Measurements from ENCODE around the gene PTPN12.
"Not testable (repeated sequence)": the region's sequence is repeated elsewhere in the genome, so short reads cannot be mapped to it uniquely, and the experiment has no call there.

The PTPN12 gene

DNA sequence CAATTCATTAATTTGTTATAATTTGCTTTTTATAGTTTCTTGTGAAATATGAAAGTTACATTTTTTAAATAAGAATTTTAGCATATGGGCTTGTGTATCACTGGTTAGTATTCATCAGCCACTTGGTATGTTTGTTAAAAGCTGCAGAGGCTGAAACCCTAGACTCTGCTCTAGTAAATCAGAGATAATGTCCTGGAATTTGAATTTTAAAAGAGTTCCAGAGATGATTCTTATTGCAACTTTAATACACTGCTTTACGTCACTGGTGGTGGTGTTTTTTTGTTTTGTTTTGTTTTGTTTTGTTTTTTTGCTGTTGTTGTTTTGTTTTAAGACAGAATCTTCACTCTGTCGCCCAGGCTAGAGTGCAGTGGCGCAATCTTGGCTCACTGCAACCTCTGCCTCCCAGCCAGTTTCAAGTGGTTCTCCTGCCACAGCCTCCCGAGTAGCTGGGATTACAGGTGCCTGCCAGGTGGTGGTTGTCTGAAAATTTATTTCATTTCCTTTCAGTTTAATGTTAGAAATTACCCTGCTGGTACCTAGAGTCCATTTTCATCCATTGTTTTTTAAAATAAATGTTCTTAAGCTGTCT, 43.8 kb downstream of the PTPN12 start:
- no peak for DNase-seq

DNA sequence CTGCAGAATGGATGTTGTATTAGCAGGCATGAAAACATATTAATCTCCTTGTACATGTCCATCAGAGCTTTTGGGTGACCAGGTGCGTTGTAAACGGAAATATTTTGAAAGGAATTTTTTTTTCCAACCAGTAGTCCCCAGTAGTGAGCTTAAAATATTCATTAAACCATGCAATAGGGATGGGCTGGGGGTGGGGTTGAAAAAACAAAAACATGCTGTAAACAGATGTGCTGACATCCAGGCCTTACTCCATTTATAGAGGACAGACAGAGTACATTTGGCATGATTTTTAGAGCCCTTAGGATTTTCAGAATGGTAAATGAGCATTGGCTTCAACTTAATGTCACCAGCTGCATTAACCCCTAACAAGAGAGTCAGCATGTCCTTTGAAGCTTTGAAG, 50.2 kb downstream of the PTPN12 start:
- DNase-seq = no peak

- DNase-seq = no peak
These were observed 63.9 kb downstream of the PTPN12 start for GRCh38 chr7:77600952-77601351.

- no peak for DNase-seq
These were observed 69.5 kb downstream of the PTPN12 start for GRCh38 chr7:77606562-77606961.

- no peak for DNase-seq
These were observed 82.2 kb downstream of the PTPN12 start for GRCh38 chr7:77619314-77619713.

DNA sequence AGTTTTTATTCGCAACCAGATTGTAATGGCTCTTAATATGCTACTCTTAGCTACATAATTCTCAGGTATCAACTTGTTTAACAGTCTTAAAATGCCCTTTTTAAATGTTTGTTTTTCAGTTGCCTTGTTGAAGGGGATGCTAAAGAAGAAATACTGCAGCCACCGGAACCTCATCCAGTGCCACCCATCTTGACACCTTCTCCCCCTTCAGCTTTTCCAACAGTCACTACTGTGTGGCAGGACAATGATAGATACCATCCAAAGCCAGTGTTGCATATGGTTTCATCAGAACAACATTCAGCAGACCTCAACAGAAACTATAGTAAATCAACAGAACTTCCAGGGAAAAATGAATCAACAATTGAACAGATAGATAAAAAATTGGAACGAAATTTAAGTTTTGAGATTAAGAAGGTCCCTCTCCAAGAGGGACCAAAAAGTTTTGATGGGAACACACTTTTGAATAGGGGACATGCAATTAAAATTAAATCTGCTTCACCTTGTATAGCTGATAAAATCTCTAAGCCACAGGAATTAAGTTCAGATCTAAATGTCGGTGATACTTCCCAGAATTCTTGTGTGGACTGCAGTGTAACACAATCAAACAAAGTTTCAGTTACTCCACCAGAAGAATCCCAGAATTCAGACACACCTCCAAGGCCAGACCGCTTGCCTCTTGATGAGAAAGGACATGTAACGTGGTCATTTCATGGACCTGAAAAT, 89.7 kb downstream of the PTPN12 start:
- no peak for DNase-seq

DNA sequence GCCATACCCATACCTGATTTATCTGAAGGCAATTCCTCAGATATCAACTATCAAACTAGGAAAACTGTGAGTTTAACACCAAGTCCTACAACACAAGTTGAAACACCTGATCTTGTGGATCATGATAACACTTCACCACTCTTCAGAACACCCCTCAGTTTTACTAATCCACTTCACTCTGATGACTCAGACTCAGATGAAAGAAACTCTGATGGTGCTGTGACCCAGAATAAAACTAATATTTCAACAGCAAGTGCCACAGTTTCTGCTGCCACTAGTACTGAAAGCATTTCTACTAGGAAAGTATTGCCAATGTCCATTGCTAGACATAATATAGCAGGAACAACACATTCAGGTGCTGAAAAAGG, 90.2 kb downstream of the PTPN12 start:
- DNase-seq = no peak

DNA sequence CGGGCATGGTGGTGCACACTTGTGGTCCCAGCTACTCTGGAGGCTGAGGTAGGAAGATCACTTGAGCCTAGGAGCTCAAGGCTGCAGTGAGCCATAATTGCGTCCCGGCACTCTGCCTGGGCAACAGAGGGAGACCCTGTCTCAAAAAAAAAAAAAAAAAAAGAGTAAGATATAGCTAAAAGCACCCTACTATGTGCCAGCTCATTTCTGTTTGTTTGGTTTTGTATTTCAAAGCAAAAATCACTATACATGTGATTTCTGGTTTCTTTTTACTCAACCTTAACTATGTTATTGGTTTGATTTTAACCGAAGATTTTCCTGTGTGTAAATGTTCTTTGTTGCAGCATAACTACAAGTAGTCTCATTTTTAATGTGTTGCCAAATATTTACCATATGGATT, 92.7 kb downstream of the PTPN12 start:
- DNase-seq = no peak

- DNase-seq = no peak
These were observed 94.7 kb downstream of the PTPN12 start for GRCh38 chr7:77631820-77632219.

GRCh38 chr7:77644774-77645173, 107.7 kb downstream of the PTPN12 start:
- no peak for DNase-seq

- no peak for DNase-seq
These were observed 111.7 kb downstream of the PTPN12 start for GRCh38 chr7:77648742-77649338.

- no peak for DNase-seq
These were observed 112.7 kb downstream of the PTPN12 start for GRCh38 chr7:77649716-77650349.

GRCh38 chr7:77651575-77652162, 114.6 kb downstream of the PTPN12 start:
- no peak for DNase-seq

GRCh38 chr7:77652826-77653225, 115.7 kb downstream of the PTPN12 start:
- DNase-seq = not testable (repeated sequence)

DNA sequence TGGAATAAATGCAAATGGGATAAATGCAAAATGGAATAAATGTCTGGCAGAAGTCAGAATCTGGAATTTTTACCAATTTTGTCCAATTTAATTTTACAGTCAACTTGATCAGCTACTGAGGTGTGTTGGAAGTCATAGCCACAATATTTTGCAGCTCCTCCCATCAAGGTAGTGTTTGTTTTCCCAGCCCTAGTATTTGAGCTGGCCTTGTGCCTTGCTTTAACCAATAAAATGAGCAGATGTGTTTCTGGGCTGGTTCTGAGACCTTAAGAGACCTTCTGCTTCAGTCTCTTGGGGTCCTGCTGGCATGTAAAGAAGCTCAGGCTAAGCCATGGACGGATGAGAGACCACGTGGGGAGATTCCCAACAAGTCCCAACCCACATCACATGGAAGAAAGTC, 116.5 kb downstream of the PTPN12 start:
- no peak for DNase-seq

DNA sequence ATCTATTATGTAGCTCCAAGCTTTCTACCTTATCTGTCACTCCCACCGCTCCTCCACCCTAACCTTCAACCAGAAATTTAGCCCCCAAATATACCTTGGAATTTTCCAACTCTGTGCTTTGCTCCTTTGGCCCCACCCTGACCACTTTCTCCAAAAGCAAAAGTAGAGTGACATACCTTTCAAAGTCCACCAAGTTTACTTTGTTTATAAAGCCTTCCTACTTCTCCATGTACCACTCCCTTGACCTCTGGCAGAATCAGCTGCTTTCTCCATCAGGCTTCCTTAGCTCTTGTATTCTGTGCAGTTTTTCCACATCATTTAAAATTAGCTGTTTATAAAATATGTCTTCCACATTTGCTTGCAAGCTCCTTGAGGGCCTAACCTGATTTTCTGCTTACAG, 118.3 kb downstream of the PTPN12 start:
- no peak for DNase-seq

DNA sequence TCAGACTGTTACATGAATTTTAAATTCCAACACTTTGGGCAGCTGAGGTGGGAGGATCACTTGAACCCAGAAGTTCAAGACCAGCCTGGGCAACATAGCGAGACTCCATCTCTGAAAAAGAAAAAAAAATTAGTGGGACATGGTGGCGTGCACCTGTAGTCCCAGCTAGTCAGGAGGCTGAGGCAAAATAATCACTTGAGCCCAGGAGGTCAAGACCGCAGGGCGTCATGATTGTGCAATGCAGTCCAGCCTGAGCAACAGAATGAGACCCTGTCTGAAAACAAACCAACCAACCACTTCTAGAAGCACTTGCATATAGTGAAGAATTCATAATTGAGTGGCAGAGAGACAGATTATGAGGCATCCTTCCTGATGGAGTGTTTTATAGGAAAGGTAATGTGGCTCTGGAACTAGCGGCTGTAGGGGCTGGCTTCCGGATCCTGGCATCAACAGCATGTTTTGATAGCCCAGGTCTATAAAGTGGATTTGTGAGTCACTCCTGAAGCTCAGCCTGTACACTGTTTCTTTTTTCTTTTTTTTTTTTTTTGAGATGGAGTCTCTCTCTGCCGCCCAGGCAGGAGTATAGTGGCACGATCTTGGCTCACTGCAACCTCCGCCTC, 118.9 kb downstream of the PTPN12 start:
- no peak for DNase-seq

DNA sequence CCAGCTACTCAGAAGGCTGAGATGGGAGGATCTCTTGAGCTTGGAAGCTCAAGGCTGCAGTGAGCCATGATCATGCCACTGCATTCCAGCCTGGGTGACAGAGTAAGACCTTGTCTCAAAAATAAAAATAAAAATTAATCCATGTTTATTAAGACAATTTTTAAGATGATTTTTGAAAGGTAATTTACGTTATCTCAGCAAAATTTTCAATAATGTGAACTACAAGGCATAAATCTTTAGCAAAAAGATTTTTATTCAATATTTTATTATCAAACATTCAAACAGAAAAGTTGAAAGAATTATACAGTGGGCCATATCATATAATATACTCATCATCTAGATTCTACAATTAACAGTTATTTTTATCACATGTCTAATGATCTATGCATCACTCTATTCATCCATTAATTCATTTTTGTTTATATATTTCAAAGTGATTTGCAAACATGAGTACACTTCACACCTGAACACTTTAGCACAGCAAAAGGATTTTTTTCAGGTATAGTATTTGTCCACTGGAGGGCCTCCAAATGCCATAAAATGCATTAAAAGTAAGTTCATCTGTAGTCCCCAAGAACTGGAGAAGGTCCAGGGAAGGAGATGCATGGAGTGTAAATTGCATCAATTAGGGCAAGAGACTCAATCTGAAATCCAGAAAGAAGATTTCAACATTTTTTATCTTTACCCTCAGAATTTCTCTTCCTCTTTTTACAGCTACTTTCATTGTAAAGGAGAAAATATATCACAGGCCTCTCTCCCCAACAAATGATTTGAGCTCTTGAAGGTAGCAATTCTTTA, 120.5 kb downstream of the PTPN12 start:
- DNase-seq = peak in 1 of 2 experiments; percentile 5

DNA sequence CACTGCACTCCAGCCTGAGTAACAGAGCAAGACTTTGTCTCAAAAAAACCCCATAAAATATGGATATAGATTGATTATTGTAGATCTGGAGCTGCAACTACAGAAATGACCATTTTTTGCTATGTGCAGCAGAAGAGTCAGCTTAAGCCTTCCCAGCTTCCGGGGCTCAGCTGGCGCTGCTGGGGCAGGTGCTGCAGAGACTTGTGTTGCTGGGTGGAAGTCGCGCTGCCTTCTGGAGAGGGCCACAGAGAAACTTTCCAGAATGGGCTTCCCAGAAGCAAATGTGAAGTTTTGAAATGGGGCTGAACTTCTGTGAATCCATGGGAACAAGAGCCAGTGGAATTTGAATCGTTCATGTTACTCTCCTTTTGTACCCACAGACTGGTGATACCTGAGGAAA, 121.8 kb downstream of the PTPN12 start:
- DNase-seq = no peak

DNA sequence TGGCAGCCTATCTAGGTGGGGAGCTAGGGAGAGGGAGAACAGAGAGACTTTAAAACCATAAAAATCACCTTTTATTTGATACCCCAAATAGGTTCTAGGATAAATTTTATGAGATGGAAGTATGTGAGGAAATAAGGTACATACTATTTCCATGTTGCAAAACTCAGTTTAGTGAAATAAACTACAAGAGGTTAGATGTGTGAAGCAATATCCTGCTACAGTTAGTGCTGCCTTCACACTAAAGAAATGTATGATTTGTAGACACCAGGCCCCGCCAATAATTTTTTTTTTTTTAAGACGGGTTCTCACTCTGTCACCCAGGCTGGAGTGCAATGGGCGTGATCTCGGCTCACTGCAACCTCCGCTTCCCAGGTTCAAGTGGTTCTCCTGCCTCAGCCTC, 124.7 kb downstream of the PTPN12 start:
- no peak for DNase-seq

DNA sequence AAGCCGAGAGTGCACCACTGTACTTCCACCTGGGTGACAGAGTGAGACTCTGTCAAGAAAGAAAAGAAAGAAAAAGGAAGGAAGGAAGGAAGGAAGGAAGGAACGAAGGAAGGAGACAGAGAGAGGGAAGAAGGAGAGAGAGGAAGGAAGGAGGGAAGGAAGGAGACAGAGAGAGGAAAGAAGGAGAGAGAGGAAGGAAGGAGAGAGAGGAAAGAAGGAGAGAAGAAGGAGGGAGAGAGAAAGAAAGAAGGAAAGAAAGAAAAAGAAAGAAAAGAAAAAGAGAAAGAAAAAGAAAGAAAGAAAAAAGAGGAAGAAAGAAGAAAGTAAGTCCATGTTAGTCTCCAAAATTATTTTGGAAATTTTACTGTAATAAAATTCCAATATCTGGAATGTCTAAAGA, 125.8 kb downstream of the PTPN12 start:
- no peak for DNase-seq

- no peak for DNase-seq
These were observed 127.6 kb downstream of the PTPN12 start for GRCh38 chr7:77664715-77665114.

Measured in NCI-H187 (cell line).